Activated B cell treated with CpG ODN at 0.5 μM for 24 hours (primary cell): ENCODE results near the gene BICRA. TPM values are rescaled to one million over a fixed set of nuclear protein-coding genes. Genes with fewer than 3 reads are reported as not detected.

Experiments used
- ATAC-seq: fragments of 200-7000 bp; cut with Tn5 transposase; one replicate; pipeline ENCODE4 v1.10.0; 2021; ENCODE audit warnings: low read depth, mild to moderate bottlenecking, moderate library complexity
- CTCF ChIA-PET: fragments of 350-600 bp; sonication (Branson Sonifier 250); formaldehyde crosslinking; loops from one replicate; lab custom pipeline; 2021; ENCODE audit warnings: antibody characterized with exemption; lab: Charles Lee
- POLR2A ChIA-PET: fragments of 350-600 bp; sonication (Branson Sonifier 250); formaldehyde crosslinking; loops from one replicate; lab custom pipeline; 2021; ENCODE audit warnings: antibody characterized with exemption; lab: Charles Lee
- DNase-seq: peaks from one replicate; pipeline ENCODE4 v3.0.0; 2022
- H3K27ac Mint-ChIP-seq: one replicate; pipeline ENCODE4 v1.8.0; 2020; ENCODE audit warnings: mixed read lengths
- H3K27me3 Mint-ChIP-seq: one replicate; pipeline ENCODE4 v1.8.0; 2021; ENCODE audit warnings: mixed read lengths
- H3K36me3 Mint-ChIP-seq: one replicate; pipeline ENCODE4 v1.8.0; 2021; ENCODE audit warnings: low read depth, mixed read lengths
- H3K4me1 Mint-ChIP-seq: one replicate; pipeline ENCODE4 v1.8.0; 2021; ENCODE audit warnings: mixed read lengths
- H3K4me3 Mint-ChIP-seq: one replicate; pipeline ENCODE4 v1.8.0; 2020; ENCODE audit warnings: mild to moderate bottlenecking, mixed read lengths
- H3K9me3 Mint-ChIP-seq: one replicate; pipeline ENCODE4 v1.8.0; 2020; ENCODE audit warnings: mixed read lengths
- CTCF ChIP-seq: fragments of 200-600 bp; IDR thresholded peaks from one replicate; pipeline ENCODE4 v1.8.0; 2022; ENCODE audit warnings: antibody characterized with exemption, mild to moderate bottlenecking
- intact Hi-C: fragments of 100-400 bp; cut with micrococcal nuclease; formaldehyde crosslinking; loops from one replicate; pipeline ENCODE4 v1.15.1; 2024
- total RNA-seq: library from RNA; stranded (reverse); gene quantifications from 2 replicates; pipeline ENCODE4 v1.2.3, GENCODE V29; 2022

BICRA gene
- total RNA-seq, 1 donor from 2014 or later = 16.0 TPM

- TF ChIP-seq CTCF = no peak
- no peak for ATAC-seq
- CTCF ChIA-PET = no interaction called here
- peaks cover 54% of the 10 kb centered on the region for H3K36me3 Mint-ChIP-seq
- intact Hi-C loops = no loop called here
- H3K9me3 Mint-ChIP-seq = no peaks in the 10 kb centered on the region
- no peak overlapping the region for H3K27ac Mint-ChIP-seq
- DNase-seq = no peak
- H3K4me1 Mint-ChIP-seq = no peaks in the 10 kb centered on the region
- POLR2A ChIA-PET = interaction anchor here (0.5 kb wide), 1 partner anchor 177 kb away, joined by 13 read pairs; no protein-coding TSS in a partner anchor
- H3K27me3 Mint-ChIP-seq = no peaks in the 10 kb centered on the region
- no peak overlapping the region for H3K4me3 Mint-ChIP-seq
These were observed 70.4 kb downstream of the BICRA start for GRCh38 chr19:47679251-47679900.

DNA sequence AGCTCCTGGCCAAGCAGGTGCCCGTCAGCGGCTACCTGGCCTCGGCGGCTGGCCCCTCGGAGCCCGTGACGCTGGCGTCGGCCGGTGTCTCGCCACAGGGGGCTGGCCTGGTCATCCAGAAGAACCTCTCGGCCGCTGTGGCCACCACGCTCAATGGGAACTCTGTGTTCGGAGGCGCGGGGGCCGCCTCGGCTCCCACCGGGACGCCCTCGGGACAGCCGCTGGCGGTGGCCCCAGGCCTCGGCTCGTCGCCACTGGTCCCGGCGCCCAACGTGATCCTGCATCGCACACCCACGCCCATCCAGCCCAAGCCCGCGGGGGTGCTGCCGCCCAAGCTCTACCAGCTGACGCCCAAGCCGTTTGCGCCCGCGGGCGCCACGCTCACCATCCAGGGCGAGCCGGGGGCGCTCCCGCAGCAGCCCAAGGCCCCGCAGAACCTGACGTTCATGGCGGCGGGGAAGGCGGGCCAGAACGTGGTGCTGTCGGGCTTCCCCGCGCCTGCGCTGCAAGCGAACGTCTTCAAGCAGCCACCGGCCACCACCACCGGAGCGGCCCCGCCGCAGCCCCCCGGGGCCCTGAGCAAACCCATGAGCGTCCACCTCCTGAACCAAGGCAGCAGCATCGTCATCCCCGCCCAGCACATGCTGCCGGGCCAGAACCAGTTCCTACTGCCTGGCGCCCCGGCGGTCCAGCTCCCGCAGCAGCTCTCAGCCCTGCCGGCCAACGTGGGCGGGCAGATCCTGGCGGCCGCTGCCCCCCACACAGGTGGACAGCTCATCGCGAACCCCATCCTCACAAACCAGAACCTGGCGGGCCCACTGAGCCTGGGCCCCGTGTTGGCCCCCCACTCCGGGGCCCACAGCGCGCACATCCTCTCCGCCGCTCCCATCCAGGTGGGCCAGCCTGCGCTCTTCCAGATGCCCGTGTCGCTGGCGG, 71.3 kb downstream of the BICRA start:
- no peak overlapping the region for H3K27ac Mint-ChIP-seq

GRCh38 chr19:47680858-47681332, 72.0 kb downstream of the BICRA start:
- H3K4me3 Mint-ChIP-seq = no peak overlapping the region
- peaks cover 52% of the 10 kb centered on the region for H3K36me3 Mint-ChIP-seq
- H3K27ac Mint-ChIP-seq = no peak overlapping the region
- CTCF ChIA-PET = no interaction called here
- intact Hi-C loops = no loop called here
- no peaks in the 10 kb centered on the region for H3K9me3 Mint-ChIP-seq
- no peak for DNase-seq
- TF ChIP-seq CTCF = no peak
- H3K27me3 Mint-ChIP-seq = no peaks in the 10 kb centered on the region
- ATAC-seq = no peak
- no peaks in the 10 kb centered on the region for H3K4me1 Mint-ChIP-seq
- POLR2A ChIA-PET = no interaction called here

More for the DNA sequence above, 71.3 kb downstream of the BICRA start:
- H3K36me3 Mint-ChIP-seq = peaks cover 49% of the 10 kb centered on the region
- no peaks in the 10 kb centered on the region for H3K9me3 Mint-ChIP-seq
- ATAC-seq (no peak), DNase-seq (no peak)
- intact Hi-C loops = no loop called here
- TF ChIP-seq CTCF = no peak
- no peak overlapping the region for H3K4me3 Mint-ChIP-seq
- H3K4me1 Mint-ChIP-seq = no peaks in the 10 kb centered on the region
- POLR2A ChIA-PET = no interaction called here
- no peaks in the 10 kb centered on the region for H3K27me3 Mint-ChIP-seq
- CTCF ChIA-PET = no interaction called here

- Mint-ChIP-seq H3K27ac (no peak overlapping the region), H3K4me3 (no peak overlapping the region), H3K4me1 (no peaks in the 10 kb centered on the region), H3K9me3 (no peaks in the 10 kb centered on the region), H3K36me3 (peaks cover 54% of the 10 kb centered on the region), H3K27me3 (no peaks in the 10 kb centered on the region)
- ATAC-seq (no peak), DNase-seq (no peak)
- TF ChIP-seq CTCF = no peak
- intact Hi-C loops = no loop called here
- POLR2A ChIA-PET = no interaction called here
- CTCF ChIA-PET = no interaction called here
These were observed 72.5 kb downstream of the BICRA start for GRCh38 chr19:47681388-47681787.

GRCh38 chr19:47681936-47682335, 73.0 kb downstream of the BICRA start:
- H3K9me3 Mint-ChIP-seq = no peaks in the 10 kb centered on the region
- no peak overlapping the region for H3K27ac Mint-ChIP-seq
- no peaks in the 10 kb centered on the region for H3K4me1 Mint-ChIP-seq
- ChIA-PET POLR2A (no interaction called here), CTCF (no interaction called here)
- H3K36me3 Mint-ChIP-seq = peaks cover 51% of the 10 kb centered on the region
- ATAC-seq = no peak
- no peak overlapping the region for H3K4me3 Mint-ChIP-seq
- no peak for DNase-seq
- intact Hi-C loops = no loop called here
- H3K27me3 Mint-ChIP-seq = no peaks in the 10 kb centered on the region
- TF ChIP-seq CTCF = no peak
